ENCODE data around the gene SEC22A. TPM values are rescaled to one million over a fixed set of nuclear protein-coding genes. Genes with fewer than 3 reads are reported as not detected.

The SEC22A gene
- total RNA-seq, 2 experiments from 2014 or later = 12.5 to 15.1 TPM

GRCh38 chr3:123292321-123293310 is 90.9 kb downstream of the SEC22A start:
- no peaks in the 10 kb centered on the region for H3K4me1 Mint-ChIP-seq (ENCODE audit: low read depth)
- CTCF ChIA-PET = no interaction called here
- no peak overlapping the region for H3K4me3 Mint-ChIP-seq
- no peak overlapping the region for H3K27ac Mint-ChIP-seq
- POLR2A ChIA-PET = no interaction called here
- H3K36me3 Mint-ChIP-seq (ENCODE audit: low read depth) = no peaks in the 10 kb centered on the region
- no peak for ATAC-seq
- DNase-seq = no peak
- peaks cover 2% of the 10 kb centered on the region for H3K27me3 Mint-ChIP-seq (ENCODE audit: low read depth)
- H3K9me3 Mint-ChIP-seq (ENCODE audit: insufficient read depth) = no peaks in the 10 kb centered on the region

GRCh38 chr3:123294296-123294938 is 92.7 kb downstream of the SEC22A start:
- no peak for DNase-seq
- Mint-ChIP-seq H3K27me3 (ENCODE audit: low read depth) (peaks cover 2% of the 10 kb centered on the region), H3K36me3 (ENCODE audit: low read depth) (no peaks in the 10 kb centered on the region), H3K4me3 (no peak overlapping the region), H3K9me3 (ENCODE audit: insufficient read depth) (no peaks in the 10 kb centered on the region), H3K27ac (no peak overlapping the region), H3K4me1 (ENCODE audit: low read depth) (no peaks in the 10 kb centered on the region)
- ChIA-PET POLR2A (no interaction called here), CTCF (no interaction called here)
- no peak for ATAC-seq

- ATAC-seq = no peak
- Mint-ChIP-seq H3K4me3 (no peak overlapping the region), H3K27me3 (ENCODE audit: low read depth) (peaks cover 2% of the 10 kb centered on the region), H3K4me1 (ENCODE audit: low read depth) (no peaks in the 10 kb centered on the region), H3K36me3 (ENCODE audit: low read depth) (no peaks in the 10 kb centered on the region), H3K27ac (no peak overlapping the region), H3K9me3 (ENCODE audit: insufficient read depth) (no peaks in the 10 kb centered on the region)
- no peak for DNase-seq
- POLR2A ChIA-PET = no interaction called here
- CTCF ChIA-PET = no interaction called here
These were observed 93.6 kb downstream of the SEC22A start for GRCh38 chr3:123295171-123295900.

GRCh38 chr3:123295901-123296250 is 94.1 kb downstream of the SEC22A start:
- no peaks in the 10 kb centered on the region for H3K36me3 Mint-ChIP-seq (ENCODE audit: low read depth)
- DNase-seq (no peak), ATAC-seq (no peak)
- POLR2A ChIA-PET = no interaction called here
- no peaks in the 10 kb centered on the region for H3K4me1 Mint-ChIP-seq (ENCODE audit: low read depth)
- H3K9me3 Mint-ChIP-seq (ENCODE audit: insufficient read depth) = no peaks in the 10 kb centered on the region
- peaks cover 2% of the 10 kb centered on the region for H3K27me3 Mint-ChIP-seq (ENCODE audit: low read depth)
- CTCF ChIA-PET = no interaction called here
- no peak overlapping the region for H3K27ac Mint-ChIP-seq
- H3K4me3 Mint-ChIP-seq = no peak overlapping the region

- Mint-ChIP-seq H3K27me3 (ENCODE audit: low read depth) (peaks cover 2% of the 10 kb centered on the region), H3K4me3 (no peak overlapping the region), H3K4me1 (ENCODE audit: low read depth) (no peaks in the 10 kb centered on the region), H3K9me3 (ENCODE audit: insufficient read depth) (no peaks in the 10 kb centered on the region), H3K36me3 (ENCODE audit: low read depth) (no peaks in the 10 kb centered on the region), H3K27ac (no peak overlapping the region)
- DNase-seq (no peak), ATAC-seq (no peak)
- ChIA-PET CTCF (no interaction called here), POLR2A (no interaction called here)
These were observed 94.5 kb downstream of the SEC22A start for GRCh38 chr3:123296261-123296660.

DNA sequence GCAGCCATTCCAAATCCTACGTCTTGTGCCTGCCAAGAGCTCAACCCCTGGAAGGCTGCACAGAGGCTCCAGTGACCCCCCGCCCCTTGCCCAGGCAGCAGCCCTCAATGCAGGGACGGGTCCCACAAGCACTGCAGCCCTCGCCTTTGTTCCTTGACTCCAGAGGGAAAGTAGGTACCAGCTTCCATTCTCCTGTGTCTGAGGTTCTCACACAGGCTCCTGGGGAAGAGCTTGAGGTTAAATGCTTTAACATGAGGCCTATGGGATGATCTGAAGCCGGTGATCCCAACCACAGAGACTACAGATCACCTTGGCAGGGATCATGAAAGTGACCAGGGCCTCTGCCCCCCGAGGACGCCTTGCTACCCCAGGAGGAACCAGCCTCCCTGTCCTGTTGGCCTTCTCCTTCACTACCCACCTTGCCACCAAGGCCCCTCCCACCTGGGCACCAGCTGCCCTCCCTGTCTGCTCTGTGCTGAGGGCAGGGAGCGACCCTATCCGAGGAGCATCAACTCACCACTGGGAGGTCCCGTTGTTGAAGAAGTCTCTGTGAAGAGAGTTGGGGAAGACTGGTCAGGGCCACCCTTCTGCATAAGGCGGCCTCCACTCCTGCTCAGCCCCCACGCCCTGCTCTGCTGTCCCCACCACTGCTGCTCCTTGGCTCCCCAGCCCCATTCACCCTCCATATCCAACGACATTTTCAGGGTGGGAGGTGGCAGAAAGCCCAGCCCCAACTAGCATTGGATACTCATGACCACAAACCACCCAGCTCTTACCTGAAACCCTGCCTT is 95.3 kb downstream of the SEC22A start:
- no peak overlapping the region for H3K4me3 Mint-ChIP-seq
- DNase-seq (no peak), ATAC-seq (no peak)
- ChIA-PET CTCF (no interaction called here), POLR2A (no interaction called here)
- no peaks in the 10 kb centered on the region for H3K9me3 Mint-ChIP-seq (ENCODE audit: insufficient read depth)
- H3K36me3 Mint-ChIP-seq (ENCODE audit: low read depth) = no peaks in the 10 kb centered on the region
- H3K27ac Mint-ChIP-seq = no peak overlapping the region
- no peaks in the 10 kb centered on the region for H3K4me1 Mint-ChIP-seq (ENCODE audit: low read depth)
- peaks cover 2% of the 10 kb centered on the region for H3K27me3 Mint-ChIP-seq (ENCODE audit: low read depth)

DNA sequence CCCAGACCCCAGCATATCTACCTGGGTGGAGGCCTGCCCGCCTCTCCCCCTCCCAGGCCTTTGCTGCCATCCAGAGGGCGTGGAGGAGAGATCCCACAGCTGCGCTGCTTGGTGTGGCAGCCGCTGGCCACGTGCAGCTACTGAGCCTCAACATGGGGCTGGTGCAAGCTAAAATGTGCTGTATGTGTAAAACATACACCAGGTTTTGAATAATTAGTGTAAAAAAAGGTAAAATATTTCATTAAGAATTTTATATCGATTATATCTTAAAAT is 95.8 kb downstream of the SEC22A start:
- Mint-ChIP-seq H3K27ac (no peak overlapping the region), H3K4me3 (no peak overlapping the region), H3K4me1 (ENCODE audit: low read depth) (no peaks in the 10 kb centered on the region), H3K36me3 (ENCODE audit: low read depth) (no peaks in the 10 kb centered on the region), H3K9me3 (ENCODE audit: insufficient read depth) (no peaks in the 10 kb centered on the region), H3K27me3 (ENCODE audit: low read depth) (peaks cover 2% of the 10 kb centered on the region)
- ChIA-PET POLR2A (no interaction called here), CTCF (no interaction called here)
- ATAC-seq (no peak), DNase-seq (no peak)

GRCh38 chr3:123298903-123299302 is 97.2 kb downstream of the SEC22A start:
- H3K27me3 Mint-ChIP-seq (ENCODE audit: low read depth) = peaks cover 2% of the 10 kb centered on the region
- ATAC-seq (no peak), DNase-seq (no peak)
- H3K27ac Mint-ChIP-seq = no peak overlapping the region
- no peak overlapping the region for H3K4me3 Mint-ChIP-seq
- no peaks in the 10 kb centered on the region for H3K36me3 Mint-ChIP-seq (ENCODE audit: low read depth)
- POLR2A ChIA-PET = no interaction called here
- H3K4me1 Mint-ChIP-seq (ENCODE audit: low read depth) = no peaks in the 10 kb centered on the region
- no peaks in the 10 kb centered on the region for H3K9me3 Mint-ChIP-seq (ENCODE audit: insufficient read depth)
- CTCF ChIA-PET = no interaction called here

- ATAC-seq = no peak
- Mint-ChIP-seq H3K27me3 (ENCODE audit: low read depth) (peaks cover 2% of the 10 kb centered on the region), H3K27ac (no peak overlapping the region), H3K4me3 (no peak overlapping the region), H3K9me3 (ENCODE audit: insufficient read depth) (no peaks in the 10 kb centered on the region), H3K4me1 (ENCODE audit: low read depth) (no peaks in the 10 kb centered on the region), H3K36me3 (ENCODE audit: low read depth) (no peaks in the 10 kb centered on the region)
- CTCF ChIA-PET = no interaction called here
- POLR2A ChIA-PET = no interaction called here
- no peak for DNase-seq
These were observed 97.8 kb downstream of the SEC22A start for GRCh38 chr3:123299581-123299980.

GRCh38 chr3:123300056-123300455 is 98.3 kb downstream of the SEC22A start:
- ChIA-PET CTCF (no interaction called here), POLR2A (no interaction called here)
- DNase-seq = no peak
- H3K36me3 Mint-ChIP-seq (ENCODE audit: low read depth) = no peaks in the 10 kb centered on the region
- ATAC-seq = no peak
- no peaks in the 10 kb centered on the region for H3K9me3 Mint-ChIP-seq (ENCODE audit: insufficient read depth)
- H3K4me1 Mint-ChIP-seq (ENCODE audit: low read depth) = no peaks in the 10 kb centered on the region
- no peak overlapping the region for H3K27ac Mint-ChIP-seq
- H3K27me3 Mint-ChIP-seq (ENCODE audit: low read depth) = peaks cover 2% of the 10 kb centered on the region
- H3K4me3 Mint-ChIP-seq = no peak overlapping the region

GRCh38 chr3:123300583-123300982 is 98.8 kb downstream of the SEC22A start:
- POLR2A ChIA-PET = no interaction called here
- no peaks in the 10 kb centered on the region for H3K36me3 Mint-ChIP-seq (ENCODE audit: low read depth)
- H3K27me3 Mint-ChIP-seq (ENCODE audit: low read depth) = peaks cover under 1% of the 10 kb centered on the region
- H3K4me1 Mint-ChIP-seq (ENCODE audit: low read depth) = no peaks in the 10 kb centered on the region
- no peak overlapping the region for H3K4me3 Mint-ChIP-seq
- no peak for DNase-seq
- ATAC-seq = no peak
- no peak overlapping the region for H3K27ac Mint-ChIP-seq
- CTCF ChIA-PET = no interaction called here
- no peaks in the 10 kb centered on the region for H3K9me3 Mint-ChIP-seq (ENCODE audit: insufficient read depth)
